GM18858 (cell line): ENCODE results near the gene CFAP20DC.
"Not testable (repeated sequence)": the region's sequence is repeated elsewhere in the genome, so short reads cannot be mapped to it uniquely, and the experiment has no call there.

Source experiments
- ATAC-seq: cut with Tn5 transposase; IDR thresholded peaks from one replicate; pipeline ENCODE4 v1.9.1; 2021; ENCODE audit not compliant: unreplicated experiment

The CFAP20DC gene

GRCh38 chr3:59049671-59050331 is at the start of gene CFAP20DC:
TSS of gene CFAP20DC (minus strand) at chr3:59050025. CDS start at chr3:59049631, 394 bp downstream.
- ATAC-seq, result peak; percentile 98

- ATAC-seq, result not testable (repeated sequence)
Observed at GRCh38 chr3:59098516-59098915, 48.7 kb upstream of the CFAP20DC start.

- no peak for ATAC-seq
Observed at GRCh38 chr3:59094446-59094845, 44.6 kb upstream of the CFAP20DC start.

- ATAC-seq, result no peak
Observed at GRCh38 chr3:59093521-59093920, 43.7 kb upstream of the CFAP20DC start.

- no peak for ATAC-seq
Observed at GRCh38 chr3:59088761-59089160, 38.9 kb upstream of the CFAP20DC start.

GRCh38 chr3:59085976-59086375 is 36.2 kb upstream of the CFAP20DC start:
- ATAC-seq, result no peak

- no peak for ATAC-seq
Observed at GRCh38 chr3:59084583-59084982, 34.8 kb upstream of the CFAP20DC start.

- ATAC-seq, result no peak
Observed at GRCh38 chr3:59082106-59082505, 32.3 kb upstream of the CFAP20DC start.

GRCh38 chr3:59081071-59081470 is 31.2 kb upstream of the CFAP20DC start:
- ATAC-seq, result no peak

GRCh38 chr3:59079962-59080361 is 30.1 kb upstream of the CFAP20DC start:
- ATAC-seq, result no peak

GRCh38 chr3:59074764-59075163 is 24.9 kb upstream of the CFAP20DC start:
- no peak for ATAC-seq

GRCh38 chr3:59072681-59073080 is 22.9 kb upstream of the CFAP20DC start:
- no peak for ATAC-seq

GRCh38 chr3:59069838-59070237 is 20.0 kb upstream of the CFAP20DC start:
- ATAC-seq, result no peak

- ATAC-seq, result no peak
Observed at GRCh38 chr3:59065240-59065639, 15.4 kb upstream of the CFAP20DC start.

GRCh38 chr3:59064728-59065127 is 14.9 kb upstream of the CFAP20DC start:
- ATAC-seq, result no peak

- ATAC-seq, result no peak
Observed at GRCh38 chr3:59064276-59064675, 14.5 kb upstream of the CFAP20DC start.

GRCh38 chr3:59056706-59057105 is 6.9 kb upstream of the CFAP20DC start:
- ATAC-seq, result no peak

GRCh38 chr3:59052803-59053411 is 3.1 kb upstream of the CFAP20DC start:
- no peak for ATAC-seq

- ATAC-seq, result not testable (repeated sequence)
Observed at GRCh38 chr3:59050811-59051414, 1.1 kb upstream of the CFAP20DC start.

GRCh38 chr3:59046839-59047238 is 3.0 kb downstream of the CFAP20DC start:
- no peak for ATAC-seq

- ATAC-seq, result no peak
Observed at GRCh38 chr3:59043391-59043790, 6.4 kb downstream of the CFAP20DC start.

- no peak for ATAC-seq
Observed at GRCh38 chr3:59040902-59041301, 8.9 kb downstream of the CFAP20DC start.
